Thoracic aorta (tissue), 2 donors: ENCODE results near the gene VIPR2. TPM values are rescaled to one million over a fixed set of nuclear protein-coding genes. Genes with fewer than 3 reads are reported as not detected.

Experiments used
- ATAC-seq: fragments of 150-250 bp; one replicate; pipeline ENCODE4 v1.8.0; 2017; ENCODE audit warnings: low read depth; ENCODE audit not compliant: insufficient number of reproducible peaks, low FRiP score
- DNase-seq: peaks from one replicate; pipeline ENCODE4 v3.0.0-alpha.2; 2020; ENCODE audit warnings: low spot score
- H3K27ac ChIP-seq, 2 donors: fragments of 200-600 bp; sonication (generic); 1 replicate in 1 of 2; 2 replicates in 1 of 2; pipeline ENCODE4 v1.5.1; 2016; ENCODE audit warnings: mild to moderate bottlenecking in 2 of 2, moderate library complexity in 2 of 2
- H3K27me3 ChIP-seq: fragments of 200-600 bp; sonication (generic); replicated peaks from 2 replicates; pipeline ENCODE4 v1.6.0; 2016; ENCODE audit warnings: mild to moderate bottlenecking; ENCODE audit not compliant: insufficient read depth
- H3K36me3 ChIP-seq: fragments of 200-600 bp; sonication (generic); one replicate; pipeline ENCODE4 v1.5.1; 2016
- H3K4me1 ChIP-seq, 2 donors: fragments of 200-600 bp; sonication (generic); 1 replicate in 1 of 2; 2 replicates in 1 of 2; pipeline versions ENCODE4 v1.5.1 to v1.6.0; 2016; ENCODE audit warnings: low read depth in 2 of 2, mild to moderate bottlenecking in 1 of 2; ENCODE audit not compliant: control insufficient read depth in 1 of 2
- H3K4me3 ChIP-seq: fragments of 200-600 bp; sonication (generic); 2 replicates; pipeline ENCODE4 v1.5.1; 2016; ENCODE audit warnings: mild to moderate bottlenecking
- H3K9me3 ChIP-seq: fragments of 200-600 bp; sonication (generic); 2 replicates; pipeline ENCODE4 v1.5.1; 2016
- total RNA-seq, 2 donors: library from RNA; depleted of rRNA; stranded (reverse); fragments of >200 nt; gene quantifications; one replicate each; pipeline versions ENCODE4 v1.1.0 to v1.2.3, GENCODE V29; 2016
- TF ChIP-seq, protein P1 (sequence below): fragments of 200-600 bp; sonication (generic); IDR thresholded peaks from one replicate; pipeline ENCODE4 v1.5.1; 2019; ENCODE audit warnings: antibody characterized with exemption

Gene VIPR2
- total RNA-seq, 2 donors from 2014 or later: 18.3 to 29.5 TPM

DNA sequence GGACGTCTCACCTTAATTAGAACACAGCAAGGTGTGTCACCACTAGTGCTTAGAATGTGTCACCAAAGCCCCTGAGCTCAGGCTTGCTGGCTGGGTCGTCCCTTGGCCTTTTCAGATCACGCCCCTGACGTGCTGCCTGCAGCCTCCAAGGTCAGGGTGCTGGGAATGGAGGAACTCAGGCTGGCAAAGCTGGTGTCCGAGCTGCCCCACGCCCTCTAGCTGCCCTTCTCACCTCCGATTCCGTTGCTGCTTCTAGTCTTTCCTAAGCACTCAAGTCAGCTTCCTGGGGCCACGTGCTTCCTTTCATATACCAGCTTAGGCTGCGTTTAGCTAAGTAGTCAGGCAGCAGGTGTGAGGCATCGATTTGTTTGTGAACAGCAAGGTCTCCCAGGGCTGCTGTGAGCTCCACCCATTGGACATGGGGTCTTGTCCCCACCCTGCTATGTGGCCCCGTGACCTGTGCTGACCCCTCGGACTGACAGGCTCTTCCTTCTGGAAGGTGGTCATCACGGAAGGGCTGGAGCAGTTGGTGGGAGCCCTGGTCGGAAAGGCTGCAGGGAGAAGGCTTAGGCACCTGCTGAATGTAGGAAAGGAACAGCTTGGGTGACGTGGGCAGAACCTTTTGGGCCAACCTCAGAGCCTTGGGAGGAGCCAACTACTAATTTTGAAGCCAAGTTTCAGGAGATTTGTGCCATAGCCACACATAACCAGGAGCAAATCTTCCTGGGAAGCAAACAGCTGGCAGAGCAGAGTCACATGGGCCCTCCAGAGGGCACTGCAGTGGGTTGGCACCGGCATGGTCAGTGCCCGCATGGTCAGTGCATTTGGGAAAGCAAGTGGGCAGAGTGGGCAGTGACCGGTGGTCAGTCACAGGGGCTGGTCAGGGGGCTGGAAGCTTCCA, 28.8 kb downstream of the VIPR2 start:
- no peaks in the 10 kb centered on the region for H3K27me3 ChIP-seq
- no peak for ATAC-seq
- no peak for DNase-seq

DNA sequence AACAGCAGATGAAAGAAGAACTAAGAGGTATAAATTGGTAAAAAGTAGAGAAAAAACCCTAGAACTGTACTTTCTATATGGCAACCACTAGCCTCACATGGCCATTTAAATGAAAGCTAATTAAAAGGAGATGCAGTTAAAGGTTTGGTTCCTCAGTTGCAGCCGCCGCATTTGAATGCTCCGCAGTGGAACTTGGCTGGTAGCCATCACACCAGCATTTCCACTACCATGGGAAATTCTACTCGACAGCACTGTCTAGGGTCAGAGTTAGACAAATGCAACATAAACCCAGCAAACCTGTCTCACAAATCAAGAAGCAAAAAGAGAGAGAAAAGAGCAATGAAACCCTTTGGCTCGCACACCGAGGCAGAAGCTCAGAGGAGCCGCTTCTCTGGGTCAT, 29.7 kb downstream of the VIPR2 start:
- Histone ChIP-seq H3K9me3 (no peaks in the 10 kb centered on the region), H3K4me1 (peaks cover 0 to 17% of the 10 kb centered on the region in 2 donors), H3K27ac (peak overlapping the region in 1 of 2 donors; percentile 38), H3K4me3 (no peak overlapping the region), H3K36me3 (no peaks in the 10 kb centered on the region), H3K27me3 (no peaks in the 10 kb centered on the region)
- ATAC-seq (no peak), DNase-seq (no peak)
- TF ChIP-seq, protein P1, sequence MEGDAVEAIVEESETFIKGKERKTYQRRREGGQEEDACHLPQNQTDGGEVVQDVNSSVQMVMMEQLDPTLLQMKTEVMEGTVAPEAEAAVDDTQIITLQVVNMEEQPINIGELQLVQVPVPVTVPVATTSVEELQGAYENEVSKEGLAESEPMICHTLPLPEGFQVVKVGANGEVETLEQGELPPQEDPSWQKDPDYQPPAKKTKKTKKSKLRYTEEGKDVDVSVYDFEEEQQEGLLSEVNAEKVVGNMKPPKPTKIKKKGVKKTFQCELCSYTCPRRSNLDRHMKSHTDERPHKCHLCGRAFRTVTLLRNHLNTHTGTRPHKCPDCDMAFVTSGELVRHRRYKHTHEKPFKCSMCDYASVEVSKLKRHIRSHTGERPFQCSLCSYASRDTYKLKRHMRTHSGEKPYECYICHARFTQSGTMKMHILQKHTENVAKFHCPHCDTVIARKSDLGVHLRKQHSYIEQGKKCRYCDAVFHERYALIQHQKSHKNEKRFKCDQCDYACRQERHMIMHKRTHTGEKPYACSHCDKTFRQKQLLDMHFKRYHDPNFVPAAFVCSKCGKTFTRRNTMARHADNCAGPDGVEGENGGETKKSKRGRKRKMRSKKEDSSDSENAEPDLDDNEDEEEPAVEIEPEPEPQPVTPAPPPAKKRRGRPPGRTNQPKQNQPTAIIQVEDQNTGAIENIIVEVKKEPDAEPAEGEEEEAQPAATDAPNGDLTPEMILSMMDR: peak; percentile 17

More for the DNA sequence above, 28.8 kb downstream of the VIPR2 start:
- Histone ChIP-seq H3K36me3 (no peaks in the 10 kb centered on the region), H3K9me3 (no peaks in the 10 kb centered on the region), H3K4me3 (no peak overlapping the region), H3K27ac (peak overlapping the region in 1 of 2 donors; percentile 38), H3K4me1 (peaks cover 0 to 17% of the 10 kb centered on the region in 2 donors)
- TF ChIP-seq, protein P1: no peak

DNA sequence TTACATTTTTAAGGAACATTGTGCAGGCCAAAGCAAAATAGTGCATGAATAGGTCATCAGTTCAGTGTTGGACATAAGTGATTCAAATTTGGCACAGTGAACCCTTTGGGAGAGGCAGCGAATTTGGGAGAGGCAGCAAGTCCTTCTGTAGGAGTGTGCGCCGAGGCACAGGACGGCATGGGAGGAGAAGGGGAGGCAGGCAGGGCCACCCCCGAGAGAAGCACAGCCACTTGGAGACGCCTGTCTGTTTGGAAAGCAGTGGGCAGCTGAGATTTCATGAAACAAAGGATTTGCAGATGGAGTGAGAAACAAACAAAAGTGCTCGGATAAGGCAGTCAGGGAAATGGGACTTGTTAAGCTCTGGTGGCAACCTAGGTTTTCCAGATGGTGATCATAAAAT, 30.6 kb downstream of the VIPR2 start:
- ATAC-seq (no peak), DNase-seq (no peak)
- no peaks in the 10 kb centered on the region for H3K9me3 ChIP-seq
- H3K4me1 ChIP-seq: peaks cover 8 to 26% of the 10 kb centered on the region in 2 donors
- H3K4me3 ChIP-seq: no peak overlapping the region
- no peak overlapping the region for H3K27ac ChIP-seq
- H3K36me3 ChIP-seq: no peaks in the 10 kb centered on the region
- no peaks in the 10 kb centered on the region for H3K27me3 ChIP-seq
- TF ChIP-seq, protein P1: no peak

DNA sequence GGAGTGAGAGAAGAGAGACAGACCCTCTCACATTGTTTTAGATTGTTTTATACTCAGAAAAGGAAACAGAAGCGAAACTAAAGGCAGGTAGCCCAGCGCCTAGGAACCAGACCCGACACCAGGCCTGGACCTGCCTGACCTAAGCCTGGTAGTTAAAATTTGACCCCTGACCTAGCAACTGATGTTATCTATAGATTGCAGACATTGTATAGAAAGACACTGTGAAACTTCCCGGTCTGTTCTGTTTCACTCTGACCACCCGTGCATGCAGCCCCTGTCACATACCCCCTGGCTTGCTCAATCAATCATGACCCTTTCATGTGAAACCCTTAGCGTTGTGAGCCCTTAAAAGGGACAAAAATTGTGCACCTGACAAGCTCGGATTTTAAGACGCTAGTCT, 31.6 kb downstream of the VIPR2 start:
- no peak overlapping the region for H3K27ac ChIP-seq
- H3K4me1 ChIP-seq: peaks cover 17 to 35% of the 10 kb centered on the region in 2 donors
- H3K9me3 ChIP-seq: no peaks in the 10 kb centered on the region
- no peaks in the 10 kb centered on the region for H3K27me3 ChIP-seq
- no peak overlapping the region for H3K4me3 ChIP-seq
- DNase-seq (no peak), ATAC-seq (no peak)
- no peaks in the 10 kb centered on the region for H3K36me3 ChIP-seq
- TF ChIP-seq, protein P1: no peak

DNA sequence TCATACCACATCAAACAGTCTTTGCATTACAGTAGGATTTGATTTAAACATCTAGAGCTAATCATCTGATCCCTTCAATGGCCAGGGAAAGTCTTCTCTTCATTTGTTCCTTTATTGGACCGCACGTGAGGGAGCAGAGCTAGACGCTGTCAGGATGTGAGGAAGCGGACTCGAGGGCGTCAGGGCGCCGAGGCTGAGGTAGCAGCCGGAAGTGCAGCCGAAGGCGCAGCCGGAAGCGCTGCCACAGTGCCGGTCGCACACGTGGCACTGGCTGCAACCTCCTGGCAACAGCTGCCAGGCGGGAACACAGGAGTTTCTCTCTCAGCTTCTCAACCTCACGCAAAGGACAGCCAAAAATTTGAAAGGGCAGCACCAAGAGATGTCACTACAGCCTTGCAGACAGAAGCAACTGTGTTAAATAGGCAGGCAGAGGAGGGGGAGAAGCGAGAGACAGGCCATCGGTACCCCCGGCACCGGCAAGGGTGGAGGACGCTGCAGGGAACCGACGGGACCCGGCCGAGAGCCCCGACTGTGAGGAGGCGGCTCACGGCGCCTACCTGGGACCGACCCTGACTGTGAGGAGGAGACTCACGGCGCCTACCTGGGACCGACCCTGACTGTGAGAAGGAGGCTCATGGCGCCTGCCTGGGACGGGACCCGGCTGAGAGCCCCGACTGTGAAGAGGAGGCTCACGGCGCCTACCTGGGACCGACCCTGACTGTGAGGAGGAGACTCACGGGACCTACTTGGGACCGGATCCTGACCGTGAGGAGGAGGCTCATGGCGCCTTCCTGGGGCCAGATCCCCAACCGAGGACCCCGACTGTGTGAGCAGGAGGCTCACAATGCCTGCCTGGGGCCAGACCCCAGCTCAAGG, 32.3 kb downstream of the VIPR2 start:
- TF ChIP-seq, protein P1: no peak
- ATAC-seq (no peak), DNase-seq (no peak)
- H3K9me3 ChIP-seq: no peaks in the 10 kb centered on the region
- no peak overlapping the region for H3K4me3 ChIP-seq
- H3K27ac ChIP-seq: no peak overlapping the region
- no peaks in the 10 kb centered on the region for H3K27me3 ChIP-seq
- peaks cover 22 to 42% of the 10 kb centered on the region in 2 donors for H3K4me1 ChIP-seq
- no peaks in the 10 kb centered on the region for H3K36me3 ChIP-seq
